Lower leg skin (tissue), 4 donors: ENCODE data around the gene SNX25. TPM values are rescaled to one million over a fixed set of nuclear protein-coding genes. Genes with fewer than 3 reads are reported as not detected.
"Not testable (repeated sequence)": the region's sequence is repeated elsewhere in the genome, so short reads cannot be mapped to it uniquely, and the experiment has no call there.

Source experiments
- DNase-seq, 2 donors: peaks; one replicate each; pipeline ENCODE4 v3.0.0-alpha.2; 2019; ENCODE audit warnings: low spot score in 2 of 2
- H3K4me3 ChIP-seq: fragments of 200-600 bp; sonication (generic); 2 replicates; pipeline ENCODE4 v1.5.1; 2017; ENCODE audit warnings: mild to moderate bottlenecking, low read depth; ENCODE audit not compliant: poor library complexity, severe bottlenecking
- POLR2A ChIP-seq, 2 donors: fragments of 450-650 bp; IDR thresholded peaks; one replicate each; pipeline ENCODE4 v1.6.1; 2016 to 2017; ENCODE audit warnings: antibody characterized with exemption in 2 of 2, mild to moderate bottlenecking in 1 of 2, moderate library complexity in 1 of 2
- WGBS, 2 donors: methylation state at CpG; one replicate each; pipeline ENCODE4 v1.1.5; 2018; 5-methylcytosine and 5-hydroxymethylcytosine counted together
- intact Hi-C: fragments of 100-400 bp; cut with DNase I; formaldehyde crosslinking; loops from one replicate; pipeline ENCODE4 v1.15.0; 2023; ENCODE audit warnings: low total_unique reads
- total RNA-seq, 4 donors: library from RNA; depleted of rRNA; stranded (reverse); fragments of >200 nt; gene quantifications; one replicate each; pipeline ENCODE4 v1.1.0, GENCODE V29; 2016
- TF ChIP-seq, protein P1 (sequence below), 3 donors: fragments of 450-650 bp; IDR thresholded peaks; one replicate each; pipeline ENCODE4 v1.5.1; 2016; ENCODE audit warnings: antibody characterized with exemption in 3 of 3, mild to moderate bottlenecking in 3 of 3, moderate library complexity in 2 of 3

The SNX25 gene
- total RNA-seq, 4 donors from 2014 or later: 13.4 to 18.3 (median 15.6) TPM

DNA sequence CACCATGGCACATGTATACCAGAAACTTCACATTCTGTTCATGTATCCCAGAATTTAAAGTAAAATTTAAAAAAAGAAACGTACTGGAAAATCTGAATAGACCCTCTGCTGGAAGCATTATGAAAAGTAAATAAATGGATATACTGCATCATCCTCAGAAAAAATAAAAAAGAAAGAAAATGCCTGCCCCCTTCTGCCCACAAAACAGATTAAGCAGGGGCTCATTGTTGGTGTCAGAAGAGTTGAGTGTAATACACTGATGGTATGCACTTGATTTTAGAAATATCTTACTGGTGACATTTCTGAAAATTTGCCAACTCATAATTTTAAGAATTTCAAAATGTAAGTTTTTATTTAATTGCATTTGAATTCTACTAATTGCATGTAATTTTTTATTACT lies 108.5 kb downstream of the SNX25 start:
- TF ChIP-seq POLR2A (IDR thresholded peaks at IDR 0.05): no peak
- TF ChIP-seq, protein P1, sequence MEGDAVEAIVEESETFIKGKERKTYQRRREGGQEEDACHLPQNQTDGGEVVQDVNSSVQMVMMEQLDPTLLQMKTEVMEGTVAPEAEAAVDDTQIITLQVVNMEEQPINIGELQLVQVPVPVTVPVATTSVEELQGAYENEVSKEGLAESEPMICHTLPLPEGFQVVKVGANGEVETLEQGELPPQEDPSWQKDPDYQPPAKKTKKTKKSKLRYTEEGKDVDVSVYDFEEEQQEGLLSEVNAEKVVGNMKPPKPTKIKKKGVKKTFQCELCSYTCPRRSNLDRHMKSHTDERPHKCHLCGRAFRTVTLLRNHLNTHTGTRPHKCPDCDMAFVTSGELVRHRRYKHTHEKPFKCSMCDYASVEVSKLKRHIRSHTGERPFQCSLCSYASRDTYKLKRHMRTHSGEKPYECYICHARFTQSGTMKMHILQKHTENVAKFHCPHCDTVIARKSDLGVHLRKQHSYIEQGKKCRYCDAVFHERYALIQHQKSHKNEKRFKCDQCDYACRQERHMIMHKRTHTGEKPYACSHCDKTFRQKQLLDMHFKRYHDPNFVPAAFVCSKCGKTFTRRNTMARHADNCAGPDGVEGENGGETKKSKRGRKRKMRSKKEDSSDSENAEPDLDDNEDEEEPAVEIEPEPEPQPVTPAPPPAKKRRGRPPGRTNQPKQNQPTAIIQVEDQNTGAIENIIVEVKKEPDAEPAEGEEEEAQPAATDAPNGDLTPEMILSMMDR (IDR thresholded peaks at IDR 0.05): no peak
- DNase-seq: no peak
- no peak overlapping the region for H3K4me3 ChIP-seq
- intact Hi-C loops: no loop called here
- WGBS, 2 donors: 86 to 92% methylated on average over 1 of the region's 1 CpG

DNA sequence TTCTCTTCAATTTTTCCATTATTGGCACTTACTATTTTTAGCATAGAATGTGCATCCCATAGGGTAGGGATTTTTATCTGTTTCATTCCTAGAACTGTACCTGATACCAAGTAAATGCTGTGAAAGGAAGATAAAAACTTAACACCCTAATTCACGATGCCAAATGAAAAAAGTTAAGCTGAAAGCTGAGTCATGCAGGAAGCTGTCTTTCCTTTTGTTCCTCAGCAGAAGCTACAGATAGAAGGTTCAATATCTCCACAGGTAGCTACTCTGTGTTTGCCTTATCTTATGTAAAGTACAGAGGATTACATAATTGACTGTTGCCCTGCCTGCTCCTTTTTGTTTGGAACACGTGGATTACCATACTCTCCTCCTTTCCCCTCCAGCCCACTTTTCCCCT lies 109.3 kb downstream of the SNX25 start:
- no peak overlapping the region for H3K4me3 ChIP-seq
- intact Hi-C loops: no loop called here
- no peak for DNase-seq
- WGBS, 2 donors: 42 to 43% methylated on average over 2 of the region's 2 CpGs
- no peak for TF ChIP-seq POLR2A (IDR thresholded peaks at IDR 0.05)
- TF ChIP-seq, protein P1 (IDR thresholded peaks at IDR 0.05): no peak

DNA sequence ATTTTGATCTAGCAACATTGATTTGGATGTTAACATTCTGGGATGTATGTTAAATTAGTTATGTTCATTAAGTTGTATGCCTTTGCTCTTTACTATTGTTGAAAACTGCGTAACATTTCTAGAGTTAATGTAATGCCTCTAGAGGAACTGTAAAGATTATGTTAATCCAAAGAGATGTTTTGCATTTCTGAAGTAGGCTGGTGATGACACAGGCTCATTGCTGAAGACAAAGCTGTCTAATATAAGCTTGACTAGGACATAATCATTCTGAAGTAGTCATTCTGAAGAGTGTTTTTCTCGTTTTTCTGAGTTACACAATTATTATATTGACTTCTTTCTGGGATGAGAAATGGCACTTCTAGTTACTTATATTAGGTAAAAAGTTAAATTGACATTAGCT lies 113.4 kb downstream of the SNX25 start:
- TF ChIP-seq, protein P1 (IDR thresholded peaks at IDR 0.05): no peak
- TF ChIP-seq POLR2A (IDR thresholded peaks at IDR 0.05): no peak
- no peak overlapping the region for H3K4me3 ChIP-seq
- WGBS, 2 donors: 79 to 83% methylated on average over 2 of the region's 2 CpGs
- intact Hi-C loops: no loop called here
- no peak for DNase-seq

DNA sequence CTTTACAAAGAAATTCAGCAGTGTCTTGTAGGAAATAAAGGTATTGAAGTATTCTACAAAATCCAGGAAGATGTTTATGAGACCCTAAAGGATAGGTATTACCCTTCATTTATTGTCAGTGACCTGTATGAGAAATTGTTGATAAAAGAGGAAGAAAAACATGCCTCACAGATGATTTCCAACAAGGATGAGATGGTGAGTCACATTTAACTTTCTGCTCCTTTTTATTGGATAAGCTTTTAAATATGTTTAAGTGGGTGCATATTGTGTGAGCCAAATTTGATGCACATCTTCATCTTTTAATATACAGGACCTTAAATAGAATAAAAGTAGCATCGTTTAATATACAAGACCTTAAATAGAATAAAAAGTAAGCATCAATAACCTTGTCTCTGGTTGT lies 114.2 kb downstream of the SNX25 start:
- intact Hi-C loops: no loop called here
- no peak for TF ChIP-seq POLR2A (IDR thresholded peaks at IDR 0.05)
- TF ChIP-seq, protein P1 (IDR thresholded peaks at IDR 0.05): no peak
- H3K4me3 ChIP-seq: no peak overlapping the region
- 91 to 97% methylated on average over 1 of the region's 1 CpG for WGBS, 2 donors
- no peak for DNase-seq

DNA sequence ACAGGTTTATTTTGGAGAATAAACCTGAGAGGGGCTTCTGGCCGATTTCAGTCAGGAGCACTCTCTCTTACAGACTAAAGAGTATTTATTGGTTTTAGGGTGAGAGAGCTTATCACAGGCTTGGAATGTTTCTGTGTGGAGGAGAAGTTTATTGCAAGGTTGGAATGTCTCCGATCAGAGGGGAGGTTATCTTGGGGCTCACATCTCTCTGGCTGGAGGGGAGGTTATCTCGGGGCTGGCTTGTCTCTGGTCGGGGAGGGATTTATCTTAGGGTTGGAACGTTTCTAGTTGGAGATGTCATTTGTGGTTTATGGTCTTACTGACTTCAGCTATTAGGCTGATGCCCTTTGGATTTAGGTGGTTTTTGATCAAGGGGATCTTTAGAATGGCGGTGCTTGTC lies 115.0 kb downstream of the SNX25 start:
- WGBS, 2 donors: 84 to 88% methylated on average over 6 of the region's 6 CpGs
- intact Hi-C loops, DNase-seq, H3K4me3 ChIP-seq: not testable (repeated sequence)

DNA sequence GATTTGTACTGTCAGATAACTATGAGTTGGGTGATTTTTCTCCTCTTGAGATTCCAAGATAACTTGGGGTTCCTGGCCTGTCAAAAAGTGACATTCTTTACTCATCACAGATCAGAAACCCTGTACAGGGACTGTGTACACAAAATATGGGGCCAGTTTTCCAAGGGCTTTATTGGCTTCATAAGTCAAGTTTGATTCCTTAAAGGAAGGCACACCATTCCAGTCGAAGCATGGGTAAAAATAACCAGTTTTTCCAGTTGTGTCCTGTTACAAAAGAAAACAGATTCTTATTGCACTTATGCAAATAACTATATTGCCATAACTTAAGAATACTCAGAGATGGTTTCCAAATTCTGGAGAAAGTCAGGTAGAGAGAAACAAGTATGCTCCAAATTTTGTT lies 116.3 kb downstream of the SNX25 start:
- intact Hi-C loops, H3K4me3 ChIP-seq, DNase-seq: not testable (repeated sequence)
- WGBS, 2 donors: 45 to 54% methylated on average over 1 of the region's 1 CpG

DNA sequence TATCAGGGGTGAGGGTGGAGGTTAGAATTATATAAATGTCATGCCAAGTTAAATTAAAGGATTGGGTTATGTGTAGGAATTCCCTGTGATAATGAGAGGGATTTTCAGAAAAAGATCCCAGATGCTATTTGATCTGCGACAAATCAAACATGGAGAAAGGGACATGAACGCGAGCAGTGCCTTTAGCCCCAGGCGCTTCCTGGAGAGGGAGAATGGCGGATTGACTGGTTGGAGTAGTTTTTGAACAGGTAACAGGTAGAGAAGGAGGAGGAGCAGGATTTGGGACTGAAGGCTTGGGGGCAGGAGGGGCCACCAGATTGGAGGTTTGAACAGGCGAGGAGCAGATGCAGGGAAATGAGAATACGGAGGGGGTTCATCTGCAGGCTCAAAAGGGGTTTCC lies 119.2 kb downstream of the SNX25 start:
- no peak for DNase-seq
- intact Hi-C loops: no loop called here
- no peak for TF ChIP-seq POLR2A (IDR thresholded peaks at IDR 0.05)
- TF ChIP-seq, protein P1 (IDR thresholded peaks at IDR 0.05): no peak
- no peak overlapping the region for H3K4me3 ChIP-seq
- 89 to 92% methylated on average over 7 of the region's 7 CpGs for WGBS, 2 donors

DNA sequence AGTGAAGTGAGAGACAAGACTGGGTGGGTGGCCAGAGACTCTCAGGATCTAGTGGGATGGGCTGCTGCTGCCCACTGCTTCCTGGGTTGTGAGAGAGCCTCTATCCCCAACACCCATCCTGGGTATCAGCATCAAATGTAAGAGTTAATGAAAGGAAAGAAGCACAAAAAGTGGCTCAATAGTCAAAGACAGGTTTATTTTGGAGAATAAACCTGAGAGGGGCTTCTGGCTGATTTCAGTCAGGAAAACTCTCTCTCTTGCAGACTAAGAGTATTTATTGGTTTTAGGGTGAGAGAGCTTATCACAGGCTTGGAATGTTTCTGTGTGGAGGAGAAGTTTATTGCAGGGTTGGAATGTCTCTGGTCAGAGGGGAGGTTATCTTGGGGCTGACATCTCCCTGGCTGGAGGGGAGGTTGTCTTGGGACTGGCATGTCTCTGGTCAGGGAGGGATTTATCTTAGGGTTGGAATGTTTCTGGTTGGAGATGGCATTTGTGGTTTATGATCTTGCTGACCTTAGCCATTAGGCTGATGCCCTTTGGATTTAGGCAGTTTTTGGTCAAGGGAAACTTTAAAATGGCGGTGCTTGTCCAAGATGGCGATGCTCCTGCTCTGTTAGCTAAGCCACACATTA lies 120.6 kb downstream of the SNX25 start:
- not testable (repeated sequence) for DNase-seq, H3K4me3 ChIP-seq
- intact Hi-C loops: loop anchor here (10.0 kb wide), 1 partner anchor 985 kb away; no protein-coding TSS in a partner anchor
- 100% methylated on average over 2 of the region's 2 CpGs for WGBS, 2 donors
